Muscle layer of duodenum (tissue), 2 donors: ENCODE data around the gene SLU7.

Experiments
- H3K27ac ChIP-seq: one replicate; pipeline ENCODE4 v1.7.0; 2013; ENCODE audit warnings: mild to moderate bottlenecking, low read length
- H3K27me3 ChIP-seq: one replicate; pipeline ENCODE4 v1.7.0; 2013; ENCODE audit warnings: low read depth, mild to moderate bottlenecking, control low read depth, low read length
- H3K36me3 ChIP-seq, 2 donors: one replicate each; pipeline ENCODE4 v1.7.0; 2013; ENCODE audit warnings: low read length in 2 of 2, control low read depth in 1 of 2, mild to moderate bottlenecking in 1 of 2; ENCODE audit not compliant: insufficient read depth in 2 of 2, control insufficient read depth in 1 of 2
- H3K4me1 ChIP-seq, 2 donors: one replicate each; pipeline ENCODE4 v1.7.0; 2013; ENCODE audit warnings: low read length in 2 of 2, mild to moderate bottlenecking in 2 of 2, control low read depth in 1 of 2, moderate library complexity in 1 of 2; ENCODE audit not compliant: insufficient read depth in 2 of 2, control insufficient read depth in 1 of 2
- H3K4me3 ChIP-seq, 2 donors: one replicate each; pipeline ENCODE4 v1.7.0; 2013; ENCODE audit warnings: low read length in 2 of 2, low read depth in 1 of 2, mild to moderate bottlenecking in 1 of 2
- H3K9me3 ChIP-seq, 2 donors: one replicate each; pipeline ENCODE4 v1.7.0; 2013; ENCODE audit warnings: low read length in 2 of 2, control low read depth in 1 of 2, mild to moderate bottlenecking in 1 of 2; ENCODE audit not compliant: control insufficient read depth in 1 of 2
- donor health status: healthy.

The SLU7 gene

DNA sequence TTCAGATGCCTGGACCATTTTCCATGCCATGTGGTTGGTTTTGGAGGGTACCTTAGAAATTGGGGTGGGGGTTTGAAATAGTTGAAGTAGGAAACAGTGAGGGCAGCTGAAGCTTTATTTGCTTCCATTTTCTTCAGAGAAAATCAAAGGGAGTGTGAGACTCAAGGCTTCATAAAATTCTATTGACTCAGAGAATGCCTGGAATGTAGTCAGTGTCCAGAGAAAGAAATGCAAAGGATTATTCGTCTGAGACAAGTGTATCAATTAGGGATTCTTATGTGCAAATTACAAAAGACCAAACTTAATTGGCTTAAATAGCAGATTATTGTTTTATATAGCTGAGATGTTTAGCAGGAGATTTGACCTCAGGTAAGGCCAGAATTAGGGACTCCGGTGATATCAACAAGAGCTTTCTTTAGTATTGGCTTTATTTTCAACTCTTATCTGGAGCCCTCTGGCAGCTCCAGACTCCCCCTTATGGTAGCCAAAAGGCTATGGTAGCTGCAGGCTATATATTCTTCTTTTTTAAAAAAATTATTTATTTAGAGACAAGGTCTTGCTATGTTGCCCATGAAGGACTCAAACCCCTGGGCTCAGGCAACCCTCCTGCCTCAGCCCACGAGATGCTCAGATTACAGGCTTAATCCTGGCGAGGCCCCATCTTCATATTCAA lies 41.6 kb upstream of the SLU7 start:
- Histone ChIP-seq H3K9me3 (no peaks in the 10 kb centered on the region), H3K4me1 (no peaks in the 10 kb centered on the region)

DNA sequence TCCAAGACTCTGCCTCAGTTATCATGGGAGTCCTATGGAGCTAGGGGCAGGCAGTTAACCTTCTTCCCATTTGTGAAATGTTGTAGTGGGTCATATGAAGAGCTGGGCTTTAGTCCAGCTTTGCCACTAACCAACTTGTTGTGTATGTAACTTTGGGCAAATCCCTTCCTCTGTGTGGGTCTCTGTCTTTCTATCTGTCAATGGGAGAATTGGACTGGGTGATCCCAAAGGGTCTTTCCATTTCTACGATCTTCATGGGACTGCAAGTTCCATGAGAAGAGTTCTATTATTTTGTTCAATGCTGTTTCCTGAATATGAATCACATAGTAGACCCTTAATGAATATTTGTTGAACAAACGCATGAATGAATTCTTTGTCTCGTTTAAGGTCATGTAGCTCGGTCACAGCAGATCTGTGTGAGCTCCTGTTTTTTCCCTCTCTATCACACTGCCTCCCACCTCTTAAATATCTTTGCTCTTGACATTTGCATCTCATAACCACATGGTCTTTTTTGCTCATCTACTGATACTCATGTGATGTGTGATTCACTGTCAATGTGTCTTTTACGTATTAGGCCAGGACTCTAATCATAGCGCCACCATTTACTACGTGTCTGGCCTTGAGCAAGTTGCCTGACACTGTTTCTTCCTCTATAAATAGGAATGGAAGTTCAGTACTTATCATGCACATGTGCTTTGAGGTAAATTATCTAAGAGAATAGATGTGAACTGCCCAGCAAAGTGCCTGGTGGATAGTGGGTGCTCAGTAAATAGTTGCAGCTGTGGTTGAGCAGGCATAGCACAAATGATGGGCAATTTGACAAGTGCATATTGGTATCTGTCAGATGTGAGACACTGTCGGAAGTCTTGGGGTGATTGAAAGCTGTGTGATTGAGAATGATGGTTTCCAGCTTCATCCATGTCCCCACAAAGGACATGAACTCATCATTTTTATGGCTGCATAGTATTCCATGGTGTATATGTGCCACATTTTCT lies 40.2 kb upstream of the SLU7 start:
- Histone ChIP-seq H3K4me1 (no peaks in the 10 kb centered on the region), H3K27me3 (no peaks in the 10 kb centered on the region), H3K36me3 (no peaks in the 10 kb centered on the region), H3K9me3 (no peaks in the 10 kb centered on the region), H3K4me3 (no peak overlapping the region), H3K27ac (no peak overlapping the region)

More for the DNA sequence above, 41.6 kb upstream of the SLU7 start:
- H3K27ac ChIP-seq, result no peak overlapping the region
- H3K27me3 ChIP-seq, result no peaks in the 10 kb centered on the region
- no peak overlapping the region for H3K4me3 ChIP-seq
- no peaks in the 10 kb centered on the region for H3K36me3 ChIP-seq

DNA sequence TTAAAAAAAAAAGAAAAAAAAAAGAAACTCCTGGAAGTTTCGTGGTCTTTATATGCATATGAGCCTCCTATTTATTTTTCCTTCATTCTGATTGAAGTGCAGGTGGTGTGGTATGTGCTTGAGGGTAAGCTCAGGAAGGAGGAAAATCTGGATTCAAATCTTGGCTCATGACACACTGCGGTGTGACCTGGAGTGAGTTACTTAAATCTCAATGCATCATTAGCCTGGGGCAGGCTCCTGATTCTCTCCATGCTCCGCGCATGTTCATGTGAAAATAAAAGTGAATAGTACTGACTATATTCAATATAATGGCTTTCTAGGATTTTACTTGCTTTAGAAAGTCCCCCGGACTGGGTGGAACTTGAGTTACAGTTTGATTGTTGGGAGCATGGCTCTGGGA lies 38.4 kb upstream of the SLU7 start:
- no peak overlapping the region for H3K27ac ChIP-seq
- no peak overlapping the region for H3K4me3 ChIP-seq
- no peaks in the 10 kb centered on the region for H3K36me3 ChIP-seq
- H3K4me1 ChIP-seq, result no peaks in the 10 kb centered on the region
- no peaks in the 10 kb centered on the region for H3K27me3 ChIP-seq
- no peaks in the 10 kb centered on the region for H3K9me3 ChIP-seq

DNA sequence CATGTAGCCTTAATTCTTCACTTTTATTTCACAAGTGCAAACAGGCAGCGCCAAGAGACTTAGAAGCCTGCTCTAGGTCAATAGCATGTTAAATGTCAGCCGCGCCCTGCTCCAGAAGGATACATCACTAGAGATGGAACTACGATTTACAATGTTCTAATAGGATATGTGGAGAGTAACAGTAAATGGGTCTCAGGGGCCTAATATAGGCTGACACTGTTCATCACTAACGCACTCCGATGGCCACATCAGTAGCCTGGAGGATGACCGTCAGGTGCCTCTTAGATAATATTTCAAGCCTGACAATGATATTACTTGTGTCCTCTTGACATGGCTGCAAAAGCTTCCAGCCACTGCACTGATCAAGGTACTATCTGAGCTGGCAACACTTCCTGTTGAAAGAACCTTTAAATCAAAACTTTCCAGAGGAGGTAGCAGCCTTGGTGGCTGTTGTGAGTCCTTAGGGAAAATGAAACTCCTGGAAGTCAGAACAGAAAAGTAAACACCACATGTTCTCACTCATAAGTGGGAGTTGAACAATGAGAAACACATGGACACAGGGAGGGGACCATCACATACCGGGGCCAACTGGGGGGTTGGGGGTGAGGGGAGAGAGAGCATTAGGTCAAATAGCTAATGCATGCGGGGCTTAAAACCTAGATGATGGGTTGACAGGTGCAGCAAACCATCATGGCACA lies 37.7 kb upstream of the SLU7 start:
- no peak overlapping the region for H3K27ac ChIP-seq
- H3K27me3 ChIP-seq, result no peaks in the 10 kb centered on the region
- H3K36me3 ChIP-seq, result no peaks in the 10 kb centered on the region
- no peaks in the 10 kb centered on the region for H3K9me3 ChIP-seq
- no peak overlapping the region for H3K4me3 ChIP-seq
- H3K4me1 ChIP-seq, result no peaks in the 10 kb centered on the region

DNA sequence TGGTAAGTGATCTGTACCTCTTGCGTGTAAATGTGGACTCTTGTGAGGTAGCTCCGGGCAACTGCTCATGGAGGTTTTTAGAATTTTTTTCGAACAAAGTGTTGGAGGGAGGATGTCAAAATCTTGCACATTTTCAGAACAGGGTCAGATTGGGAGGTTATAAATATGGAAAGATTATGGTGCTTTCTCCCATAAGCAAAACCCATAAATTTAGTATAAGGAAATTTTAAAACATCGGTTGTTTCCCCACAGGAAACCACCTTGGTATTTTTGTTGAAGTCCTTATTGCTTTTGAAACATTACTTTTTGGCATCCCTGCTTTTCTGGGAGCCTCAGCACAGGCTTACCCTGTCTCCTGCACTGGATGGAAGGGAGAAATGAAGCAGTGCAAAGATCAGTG lies 36.7 kb upstream of the SLU7 start:
- H3K4me1 ChIP-seq, result no peaks in the 10 kb centered on the region
- no peak overlapping the region for H3K4me3 ChIP-seq
- H3K36me3 ChIP-seq, result no peaks in the 10 kb centered on the region
- H3K27me3 ChIP-seq, result no peaks in the 10 kb centered on the region
- H3K27ac ChIP-seq, result no peak overlapping the region
- H3K9me3 ChIP-seq, result no peaks in the 10 kb centered on the region

DNA sequence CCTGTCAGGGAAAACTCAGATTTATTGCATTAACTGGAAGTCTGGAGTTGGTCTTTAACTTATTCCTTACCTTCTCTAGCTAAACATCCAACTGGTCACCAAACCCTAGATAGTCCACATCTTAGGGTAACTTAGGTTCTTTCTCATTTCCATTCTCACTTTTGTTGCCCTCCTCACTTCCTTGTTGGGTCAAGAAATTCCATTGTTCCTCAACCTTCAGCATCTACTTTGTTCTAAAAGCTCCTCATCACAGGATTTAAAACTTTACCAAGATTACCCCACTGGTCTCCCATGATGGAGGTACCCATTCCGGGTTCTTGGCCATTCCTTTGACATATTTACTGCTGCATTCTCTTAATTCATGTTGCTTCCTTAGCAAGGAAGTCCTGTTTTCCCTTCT lies 34.9 kb upstream of the SLU7 start:
- H3K36me3 ChIP-seq, result no peaks in the 10 kb centered on the region
- H3K9me3 ChIP-seq, result no peaks in the 10 kb centered on the region
- H3K27me3 ChIP-seq, result no peaks in the 10 kb centered on the region
- H3K27ac ChIP-seq, result no peak overlapping the region
- H3K4me3 ChIP-seq, result no peak overlapping the region
- no peaks in the 10 kb centered on the region for H3K4me1 ChIP-seq

DNA sequence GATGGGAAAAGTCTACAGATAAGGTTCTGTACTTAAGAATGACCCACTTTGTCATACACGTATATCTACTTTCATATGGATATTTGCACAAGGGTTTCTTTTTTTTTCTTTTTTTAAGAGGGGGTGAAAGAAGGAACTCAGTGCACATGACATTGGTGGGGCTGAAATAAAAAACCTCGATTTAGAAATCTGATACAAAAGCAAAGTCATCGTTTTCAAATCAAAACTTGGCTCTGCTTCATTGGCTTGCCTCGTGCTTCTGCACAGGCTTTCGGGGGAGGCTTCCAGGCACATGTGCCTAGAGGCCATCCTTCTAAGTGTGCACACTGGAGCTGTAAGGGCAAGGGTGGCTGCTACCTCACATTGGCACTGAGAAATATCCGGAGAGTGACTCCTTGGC lies 33.9 kb upstream of the SLU7 start:
- no peaks in the 10 kb centered on the region for H3K4me1 ChIP-seq
- no peaks in the 10 kb centered on the region for H3K27me3 ChIP-seq
- no peak overlapping the region for H3K27ac ChIP-seq
- no peak overlapping the region for H3K4me3 ChIP-seq
- H3K36me3 ChIP-seq, result no peaks in the 10 kb centered on the region
- H3K9me3 ChIP-seq, result no peaks in the 10 kb centered on the region

DNA sequence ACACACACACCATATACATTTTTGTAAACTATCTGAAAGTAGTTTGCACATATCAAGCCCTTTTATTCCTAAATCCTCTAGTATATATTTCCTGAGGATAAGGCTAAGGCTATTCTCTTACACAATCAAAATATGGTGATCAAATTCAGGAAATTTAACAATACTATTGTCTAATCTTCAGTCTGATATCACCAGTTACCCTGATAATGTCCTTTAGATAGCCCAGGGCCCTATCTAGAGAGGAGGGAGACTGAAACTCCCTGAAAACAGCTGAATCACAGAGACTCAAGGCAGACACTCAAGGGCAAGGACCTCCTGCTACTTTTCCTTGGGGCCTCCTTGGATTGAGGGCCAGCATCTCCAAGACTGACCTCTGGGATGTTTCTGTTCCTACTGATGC lies 33.2 kb upstream of the SLU7 start:
- H3K4me1 ChIP-seq, result no peaks in the 10 kb centered on the region
- no peak overlapping the region for H3K27ac ChIP-seq
- no peaks in the 10 kb centered on the region for H3K9me3 ChIP-seq
- H3K4me3 ChIP-seq, result no peak overlapping the region
- H3K27me3 ChIP-seq, result no peaks in the 10 kb centered on the region
- no peaks in the 10 kb centered on the region for H3K36me3 ChIP-seq

DNA sequence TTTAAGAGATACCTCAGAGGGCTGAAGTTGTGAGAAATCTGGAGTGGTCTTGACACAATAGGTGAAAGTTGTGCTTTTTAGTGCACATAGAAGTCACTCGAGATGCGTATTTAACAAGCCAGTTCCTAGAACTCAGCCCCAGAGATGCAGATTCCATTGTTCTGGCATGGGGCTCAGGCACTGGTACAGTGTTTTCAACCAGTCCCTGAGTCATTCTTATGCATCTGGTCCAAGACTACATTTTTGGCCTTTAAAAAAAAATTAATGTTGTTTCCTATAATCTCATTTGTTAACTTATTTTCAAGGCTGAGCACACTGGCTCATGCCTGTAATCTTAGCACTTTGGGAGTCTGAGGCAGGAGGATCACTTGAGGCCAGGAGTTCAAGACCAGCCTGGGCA lies 32.4 kb upstream of the SLU7 start:
- no peaks in the 10 kb centered on the region for H3K36me3 ChIP-seq
- H3K27me3 ChIP-seq, result no peaks in the 10 kb centered on the region
- H3K4me1 ChIP-seq, result no peaks in the 10 kb centered on the region
- H3K4me3 ChIP-seq, result no peak overlapping the region
- no peak overlapping the region for H3K27ac ChIP-seq
- no peaks in the 10 kb centered on the region for H3K9me3 ChIP-seq

DNA sequence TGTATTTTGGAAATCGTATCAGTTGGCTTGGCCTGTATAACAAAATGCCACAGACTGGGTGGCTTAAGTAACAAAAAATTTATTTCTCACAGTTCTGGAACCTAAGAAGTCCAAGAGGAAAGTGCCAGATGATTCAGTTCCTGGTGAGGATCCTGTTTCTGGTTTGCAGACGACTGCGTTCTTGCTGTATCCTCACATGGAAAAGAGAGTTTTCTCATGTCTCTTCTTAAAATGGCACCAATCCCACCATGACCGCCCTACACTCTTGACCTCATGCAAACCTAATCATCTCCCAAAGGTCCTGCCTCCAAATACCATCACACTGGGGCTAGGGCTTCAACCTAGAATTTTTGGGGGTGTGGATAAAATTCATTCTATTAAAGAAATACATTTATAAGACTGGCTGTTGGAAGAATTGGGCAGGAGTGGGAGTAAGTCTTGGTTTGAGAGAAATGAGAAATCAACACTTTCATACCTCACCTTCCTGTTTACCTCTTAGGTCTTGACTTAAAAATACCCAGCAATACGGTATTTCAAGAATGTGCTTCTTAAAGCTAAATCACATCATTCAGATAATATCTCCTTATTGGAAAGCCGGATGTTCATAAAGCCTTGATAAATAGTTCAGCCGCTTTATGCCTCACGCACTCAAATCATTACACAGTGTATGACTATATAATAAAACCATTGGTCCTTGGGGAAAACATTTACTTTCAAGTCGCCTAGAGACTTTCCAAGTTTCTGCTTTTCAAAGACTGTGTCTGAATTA lies 31.5 kb upstream of the SLU7 start:
- Histone ChIP-seq H3K4me1 (no peaks in the 10 kb centered on the region), H3K27ac (no peak overlapping the region), H3K36me3 (no peaks in the 10 kb centered on the region), H3K9me3 (no peaks in the 10 kb centered on the region), H3K27me3 (no peaks in the 10 kb centered on the region), H3K4me3 (no peak overlapping the region)

DNA sequence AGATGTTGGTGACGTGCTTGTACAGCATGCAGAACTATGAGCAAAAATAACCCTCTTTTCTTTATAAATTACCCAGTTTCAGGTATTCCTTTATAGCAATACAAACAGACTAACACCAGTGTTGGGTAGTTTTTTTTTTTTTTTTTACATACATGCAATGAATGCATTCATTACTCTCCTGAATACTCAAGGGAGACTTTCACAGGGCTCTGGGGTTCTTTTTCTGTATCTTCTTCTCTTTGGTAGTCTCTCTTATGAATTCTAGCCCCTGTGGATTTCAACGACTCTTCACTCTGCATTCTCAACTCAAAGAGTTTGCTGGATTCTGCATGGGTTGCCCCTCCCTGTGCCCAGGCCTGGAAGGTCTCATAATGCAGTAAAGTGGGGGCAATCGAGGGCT lies 30.6 kb upstream of the SLU7 start:
- H3K4me1 ChIP-seq, result no peaks in the 10 kb centered on the region
- no peaks in the 10 kb centered on the region for H3K9me3 ChIP-seq
- no peaks in the 10 kb centered on the region for H3K36me3 ChIP-seq
- H3K27ac ChIP-seq, result no peak overlapping the region
- H3K27me3 ChIP-seq, result no peaks in the 10 kb centered on the region
- H3K4me3 ChIP-seq, result no peak overlapping the region
